ENCODE measurements around the gene OAT. TPM values are rescaled to one million over a fixed set of nuclear protein-coding genes. Genes with fewer than 3 reads are reported as not detected.
A peak's percentile ranks its signal among the peaks of the same experiment; 100 is the strongest.

The OAT gene
- total RNA-seq, 1 donor from 2014 or later, result 55.1 TPM

DNA sequence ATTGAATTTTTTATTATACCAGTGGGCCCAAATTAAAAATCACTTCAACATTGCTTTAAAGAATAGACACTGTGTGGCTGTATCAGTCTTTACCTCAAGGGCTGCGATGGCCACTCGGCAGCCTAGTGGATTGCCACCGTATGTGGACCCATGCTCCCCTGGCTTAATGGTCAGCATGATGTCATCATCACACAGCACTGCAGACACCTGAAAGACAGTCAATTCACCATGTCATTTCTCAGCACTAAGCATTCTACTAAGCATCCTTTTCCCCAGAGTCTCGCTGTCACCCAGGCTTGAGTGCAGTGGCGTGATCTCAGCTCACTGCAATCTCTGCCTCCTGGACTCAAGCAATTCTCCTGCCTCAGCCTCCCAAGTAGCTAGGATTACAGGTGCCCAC is 17.1 kb downstream of the OAT start:
- DNase-seq (ENCODE audit: low spot score in 2 of 2, unreplicated experiment in 2 of 2), result no peak
- H3K27me3 Mint-ChIP-seq (ENCODE audit: low read depth), result no peaks in the 10 kb centered on the region

DNA sequence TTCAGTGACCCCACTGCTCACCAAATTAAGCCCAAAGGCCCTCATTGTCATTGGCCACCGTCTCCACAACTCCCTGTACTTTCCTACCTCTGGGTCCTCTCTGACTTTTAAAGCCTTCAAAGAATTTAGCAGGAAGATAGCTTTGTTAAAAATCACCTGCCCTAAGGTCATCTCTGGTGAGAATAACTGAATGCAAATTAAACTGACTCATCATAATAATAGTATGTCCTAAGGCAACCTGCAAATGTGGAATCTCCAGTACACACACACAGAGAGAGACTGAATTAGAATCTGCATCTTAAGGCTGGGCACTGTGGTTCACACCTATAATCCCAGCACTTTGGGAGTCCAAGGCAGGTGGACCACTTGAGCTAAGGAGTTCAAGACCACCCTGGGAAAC is 24.1 kb downstream of the OAT start:
- TF ChIP-seq, protein P1, sequence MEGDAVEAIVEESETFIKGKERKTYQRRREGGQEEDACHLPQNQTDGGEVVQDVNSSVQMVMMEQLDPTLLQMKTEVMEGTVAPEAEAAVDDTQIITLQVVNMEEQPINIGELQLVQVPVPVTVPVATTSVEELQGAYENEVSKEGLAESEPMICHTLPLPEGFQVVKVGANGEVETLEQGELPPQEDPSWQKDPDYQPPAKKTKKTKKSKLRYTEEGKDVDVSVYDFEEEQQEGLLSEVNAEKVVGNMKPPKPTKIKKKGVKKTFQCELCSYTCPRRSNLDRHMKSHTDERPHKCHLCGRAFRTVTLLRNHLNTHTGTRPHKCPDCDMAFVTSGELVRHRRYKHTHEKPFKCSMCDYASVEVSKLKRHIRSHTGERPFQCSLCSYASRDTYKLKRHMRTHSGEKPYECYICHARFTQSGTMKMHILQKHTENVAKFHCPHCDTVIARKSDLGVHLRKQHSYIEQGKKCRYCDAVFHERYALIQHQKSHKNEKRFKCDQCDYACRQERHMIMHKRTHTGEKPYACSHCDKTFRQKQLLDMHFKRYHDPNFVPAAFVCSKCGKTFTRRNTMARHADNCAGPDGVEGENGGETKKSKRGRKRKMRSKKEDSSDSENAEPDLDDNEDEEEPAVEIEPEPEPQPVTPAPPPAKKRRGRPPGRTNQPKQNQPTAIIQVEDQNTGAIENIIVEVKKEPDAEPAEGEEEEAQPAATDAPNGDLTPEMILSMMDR (IDR thresholded peaks at IDR 0.05; ENCODE audit: unreplicated experiment), result no peak
- H3K4me3 Mint-ChIP-seq, result no peak overlapping the region
- DNase-seq (ENCODE audit: low spot score in 2 of 2, unreplicated experiment in 2 of 2), result no peak
- no peaks in the 10 kb centered on the region for H3K9me3 Mint-ChIP-seq
- H3K4me1 Mint-ChIP-seq, result no peaks in the 10 kb centered on the region
- peaks cover 7% of the 10 kb centered on the region for H3K36me3 Mint-ChIP-seq
- H3K27ac Mint-ChIP-seq, result no peak overlapping the region
- H3K27me3 Mint-ChIP-seq (ENCODE audit: low read depth), result no peaks in the 10 kb centered on the region

More for the DNA sequence above, 17.1 kb downstream of the OAT start:
- TF ChIP-seq, protein P1 (IDR thresholded peaks at IDR 0.05; ENCODE audit: unreplicated experiment), result no peak
- Mint-ChIP-seq H3K4me1 (peaks cover 7% of the 10 kb centered on the region), H3K27ac (no peak overlapping the region), H3K9me3 (no peaks in the 10 kb centered on the region), H3K4me3 (no peak overlapping the region), H3K36me3 (peaks cover 42% of the 10 kb centered on the region)

DNA sequence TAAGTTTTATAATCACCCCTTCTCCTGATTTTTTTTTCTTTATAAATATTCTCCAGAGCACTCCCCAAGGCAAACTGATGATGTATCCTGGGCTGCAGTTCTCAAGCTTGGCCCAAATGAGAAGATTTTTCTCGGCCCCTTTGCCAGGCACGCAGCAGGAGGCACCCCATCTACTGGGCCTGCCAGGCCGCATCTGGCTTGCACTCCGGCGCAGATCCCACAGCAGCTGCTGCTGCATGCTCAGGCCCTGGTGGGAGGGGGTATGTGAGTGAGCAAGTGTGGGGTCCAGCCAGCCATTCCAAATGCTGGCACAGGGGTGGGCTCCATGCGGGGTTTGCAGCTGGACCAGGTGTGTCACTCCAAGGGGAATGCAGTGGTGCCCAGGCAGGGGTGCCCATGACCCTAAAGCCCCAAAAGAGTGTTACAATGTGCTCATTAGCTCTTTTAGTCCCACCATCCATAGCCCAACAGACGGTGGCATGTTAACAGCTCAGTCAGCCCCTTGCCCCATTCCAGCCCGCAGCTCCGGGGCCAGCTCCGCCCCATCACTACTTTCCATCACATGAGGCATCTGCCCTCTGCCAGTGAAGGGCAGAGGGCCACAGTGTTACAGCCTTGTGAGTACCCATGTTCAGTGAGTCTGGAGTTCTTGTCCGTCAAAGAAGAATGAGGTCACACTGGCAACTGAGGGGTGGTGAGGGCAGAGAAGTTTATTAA is 25.9 kb downstream of the OAT start:
- TF ChIP-seq, protein P1 (IDR thresholded peaks at IDR 0.05; ENCODE audit: unreplicated experiment), result no peak
- DNase-seq (ENCODE audit: low spot score in 2 of 2, unreplicated experiment in 2 of 2), result no peak
- Mint-ChIP-seq H3K36me3 (peaks cover 5% of the 10 kb centered on the region), H3K27me3 (ENCODE audit: low read depth) (no peaks in the 10 kb centered on the region), H3K4me1 (peaks cover 2% of the 10 kb centered on the region), H3K4me3 (no peak overlapping the region), H3K9me3 (no peaks in the 10 kb centered on the region), H3K27ac (no peak overlapping the region)

DNA sequence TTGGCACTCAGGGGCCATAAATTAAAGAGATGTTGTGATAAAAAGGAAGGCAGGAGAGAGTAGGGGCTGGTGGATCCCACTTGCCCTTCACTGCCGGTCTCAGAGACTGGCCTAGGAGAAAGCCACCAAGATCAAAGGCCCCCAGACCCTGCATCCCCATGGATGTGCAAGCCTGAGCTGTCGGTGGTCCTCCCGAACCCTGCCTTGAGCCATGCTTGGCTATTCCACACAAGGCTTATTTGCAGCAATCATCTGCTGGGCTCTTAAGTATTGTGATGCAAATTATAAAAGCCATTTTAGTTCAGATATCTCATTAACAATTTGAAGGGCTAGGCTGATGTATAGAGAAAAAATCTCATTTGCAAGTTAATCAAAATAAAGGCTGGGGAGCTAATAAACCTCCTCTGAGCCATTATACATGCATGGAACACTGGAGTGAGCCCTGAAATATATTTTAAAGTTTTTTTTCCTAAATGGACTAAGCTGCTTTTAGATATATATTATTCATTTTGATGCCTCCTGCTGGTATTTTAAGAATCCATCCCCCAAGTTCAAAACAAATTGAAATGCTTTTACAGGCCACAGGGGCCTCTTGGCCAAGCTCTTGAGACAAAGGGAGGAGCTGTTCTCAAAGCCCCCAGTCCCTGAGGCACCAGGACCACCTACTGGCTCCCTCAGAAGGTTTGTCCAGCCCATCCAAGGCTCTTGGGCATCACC is 28.1 kb downstream of the OAT start:
- no peak overlapping the region for H3K27ac Mint-ChIP-seq
- H3K36me3 Mint-ChIP-seq, result no peaks in the 10 kb centered on the region
- peaks cover 2% of the 10 kb centered on the region for H3K4me1 Mint-ChIP-seq
- no peaks in the 10 kb centered on the region for H3K9me3 Mint-ChIP-seq
- no peak for DNase-seq (ENCODE audit: low spot score in 2 of 2, unreplicated experiment in 2 of 2)
- no peaks in the 10 kb centered on the region for H3K27me3 Mint-ChIP-seq (ENCODE audit: low read depth)
- H3K4me3 Mint-ChIP-seq, result no peak overlapping the region
- TF ChIP-seq, protein P1 (IDR thresholded peaks at IDR 0.05; ENCODE audit: unreplicated experiment), result no peak

DNA sequence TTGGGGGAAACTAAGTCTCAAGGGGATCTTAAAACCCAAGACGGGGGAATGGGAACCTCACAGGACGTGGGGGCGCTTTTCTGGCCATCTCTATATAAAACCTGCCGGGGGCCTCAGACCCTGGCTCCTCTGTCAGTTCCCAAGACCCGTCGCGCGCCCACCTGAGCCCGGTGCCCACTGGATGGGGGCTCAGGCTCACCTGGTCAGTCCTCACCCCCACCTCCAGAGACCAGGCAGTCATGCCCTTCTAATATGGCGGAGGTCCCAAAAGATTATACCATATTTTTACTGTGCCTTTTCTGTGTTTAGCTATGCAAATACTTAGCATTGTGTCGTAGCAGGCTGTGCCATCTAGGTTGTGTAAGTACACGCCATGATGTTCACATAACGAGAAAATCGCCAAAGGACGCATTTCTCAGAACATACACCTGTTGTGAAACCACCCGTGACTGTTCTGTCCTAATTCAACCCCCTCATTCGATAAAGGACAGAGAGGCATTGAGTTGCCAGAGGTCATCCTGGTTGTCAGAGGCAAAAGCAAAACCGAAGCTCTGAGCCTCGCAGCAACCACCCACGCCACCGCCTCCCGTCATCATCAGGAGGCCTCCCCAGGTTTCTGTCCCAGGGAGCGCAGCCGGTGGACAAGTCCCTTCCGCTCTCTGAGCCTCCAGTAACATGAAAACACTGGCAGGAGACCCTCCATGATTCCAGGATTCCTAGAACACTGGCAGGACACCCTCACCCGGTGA is 28.9 kb downstream of the OAT start:
- peaks cover 2% of the 10 kb centered on the region for H3K4me1 Mint-ChIP-seq
- H3K27ac Mint-ChIP-seq, result no peak overlapping the region
- H3K9me3 Mint-ChIP-seq, result no peaks in the 10 kb centered on the region
- H3K4me3 Mint-ChIP-seq, result peak overlapping the region; percentile 46
- no peaks in the 10 kb centered on the region for H3K36me3 Mint-ChIP-seq
- H3K27me3 Mint-ChIP-seq (ENCODE audit: low read depth), result no peaks in the 10 kb centered on the region
- TF ChIP-seq, protein P1 (IDR thresholded peaks at IDR 0.05; ENCODE audit: unreplicated experiment), result no peak
- DNase-seq (ENCODE audit: low spot score in 2 of 2, unreplicated experiment in 2 of 2), result no peak

Data from mesothelial cell of epicardium (in vitro differentiated cells).